DMS53 (cell line): ENCODE measurements around the gene CHST9.
"Not testable (repeated sequence)": the region's sequence is repeated elsewhere in the genome, so short reads cannot be mapped to it uniquely, and the experiment has no call there.

ENCODE experiments used
- DNase-seq: peaks from one replicate; lab custom pipeline; 2025; lab: John Stamatoyannopoulos, UW

CHST9 gene

GRCh38 chr18:26928670-26929313 is 256.3 kb downstream of the CHST9 start:
- no peak for DNase-seq

GRCh38 chr18:26927822-26928221 is 257.3 kb downstream of the CHST9 start:
- DNase-seq: not testable (repeated sequence)

GRCh38 chr18:26926066-26926675 is 258.9 kb downstream of the CHST9 start:
- DNase-seq: no peak

- DNase-seq: no peak
Observed at GRCh38 chr18:26925313-26925712, 259.8 kb downstream of the CHST9 start.

DNA sequence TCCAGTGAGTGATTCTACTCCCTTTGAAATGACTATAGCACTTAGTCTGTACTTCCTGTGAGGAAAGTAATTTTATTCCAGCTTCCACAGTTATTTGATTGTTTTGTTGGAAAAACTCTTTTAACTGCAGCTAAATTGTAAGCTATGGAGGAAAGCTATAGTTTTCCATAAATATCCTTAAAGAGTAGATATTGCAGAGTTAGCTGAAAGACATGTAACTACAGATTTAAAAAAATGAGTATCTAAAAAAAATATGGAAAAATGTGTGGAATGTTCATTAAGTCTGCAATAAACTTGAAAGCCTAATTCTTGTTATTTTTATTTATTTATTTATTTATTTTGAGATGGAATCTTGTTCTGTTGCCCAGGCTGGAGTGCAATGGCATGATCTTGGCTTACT is 262.8 kb downstream of the CHST9 start:
- DNase-seq: no peak

GRCh38 chr18:26920644-26921043 is 264.5 kb downstream of the CHST9 start:
- DNase-seq: no peak

- no peak for DNase-seq
Observed at GRCh38 chr18:26919627-26920026, 265.5 kb downstream of the CHST9 start.

- DNase-seq: no peak
Observed at GRCh38 chr18:26919201-26919600, 265.9 kb downstream of the CHST9 start.

DNA sequence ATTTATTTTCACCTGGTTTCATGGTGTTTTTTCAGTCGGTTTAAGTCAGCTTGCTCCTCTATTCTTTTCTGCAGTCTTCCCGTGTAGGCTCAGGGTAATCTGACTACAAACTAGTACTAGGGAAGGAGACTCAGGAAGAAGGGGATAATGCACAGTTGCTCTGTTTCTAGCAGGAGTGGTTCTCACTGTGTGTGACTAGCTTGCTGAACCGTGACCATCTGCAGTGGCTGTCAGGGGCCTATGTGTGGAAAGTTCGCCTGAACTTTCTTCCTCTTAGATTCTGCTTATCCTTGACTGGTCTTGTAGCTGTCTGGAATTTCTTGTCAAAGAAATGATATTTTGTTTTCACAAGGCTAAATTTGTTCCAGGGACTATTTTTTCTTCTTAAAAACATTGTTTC is 273.3 kb downstream of the CHST9 start:
- DNase-seq: peak; percentile 55

GRCh38 chr18:26909599-26910290 is 275.4 kb downstream of the CHST9 start:
- DNase-seq: peak; percentile 25

DNA sequence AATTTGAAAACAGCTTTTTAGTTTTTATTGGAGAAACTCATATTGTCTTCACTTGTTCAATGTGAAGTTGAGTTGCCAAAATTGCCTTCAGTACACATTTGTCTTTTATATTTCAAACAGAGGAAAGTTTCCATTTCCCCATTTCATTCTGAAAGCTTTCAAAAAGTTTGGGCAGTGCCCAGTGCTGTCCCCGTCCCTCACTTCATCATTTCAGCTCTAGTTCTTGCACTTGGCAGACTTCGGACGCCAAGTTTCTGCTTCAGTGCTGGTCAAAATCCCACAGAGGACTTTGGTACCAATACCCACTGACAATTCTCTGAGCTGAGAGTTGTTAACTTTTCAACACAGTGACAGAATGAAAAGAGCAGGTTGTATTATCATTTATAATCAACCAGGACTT is 276.2 kb downstream of the CHST9 start:
- no peak for DNase-seq

DNA sequence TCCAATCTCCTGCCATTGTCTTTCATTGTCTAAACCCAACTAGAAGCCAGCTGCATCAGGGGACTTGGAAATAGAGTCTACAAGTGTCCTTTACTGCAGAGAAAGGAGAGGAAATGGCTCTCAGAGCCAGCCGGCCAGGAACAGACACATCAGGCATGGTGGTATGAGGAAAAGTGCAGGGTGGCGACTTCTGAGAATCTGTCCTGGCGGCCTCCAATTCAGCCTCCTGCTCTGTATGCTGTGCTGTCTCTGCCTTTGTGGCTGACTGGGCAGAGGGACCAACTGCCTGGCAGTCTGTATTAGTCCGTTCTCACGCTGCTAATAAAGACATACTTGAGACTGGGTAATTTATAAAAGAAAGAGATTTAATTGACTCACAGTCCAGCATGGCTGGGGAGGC is 282.8 kb downstream of the CHST9 start:
- no peak for DNase-seq

DNA sequence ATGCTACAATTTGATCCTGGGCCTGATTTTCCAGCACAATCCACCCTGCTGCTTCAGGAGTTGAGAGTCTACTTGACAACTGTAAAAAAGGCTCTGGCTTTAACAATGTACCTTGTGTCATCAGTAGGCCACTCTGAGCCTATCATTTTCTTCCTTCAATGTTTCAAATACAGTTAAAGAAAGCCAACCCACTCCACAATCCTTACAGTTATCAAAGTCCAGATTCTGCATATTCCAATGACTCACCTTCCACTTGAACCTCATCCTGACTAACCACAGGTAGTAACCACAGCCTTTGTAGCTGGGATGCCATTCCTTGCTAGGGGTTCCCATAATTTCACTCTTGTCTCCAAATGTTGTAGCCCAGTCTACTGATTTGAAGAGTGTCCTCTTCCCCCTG is 284.1 kb downstream of the CHST9 start:
- DNase-seq: peak; percentile 45

DNA sequence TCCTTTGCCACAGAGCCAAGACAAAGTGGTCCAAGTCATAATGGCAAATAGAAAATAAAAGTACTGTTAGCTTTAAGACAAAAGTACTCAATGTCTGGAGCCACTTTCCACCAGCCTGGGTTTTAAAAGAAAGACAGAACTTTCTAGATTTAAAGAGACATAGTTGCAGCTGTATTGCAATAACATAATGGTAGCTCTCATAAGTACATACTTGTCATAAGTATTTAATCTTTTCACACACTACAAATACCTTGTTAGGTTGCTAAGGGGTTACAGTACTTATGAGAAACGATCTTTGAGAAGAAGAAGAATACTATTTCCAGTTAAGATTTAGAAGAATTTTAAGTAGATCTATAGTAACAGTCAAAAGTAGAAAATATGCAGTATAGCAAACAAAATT is 290.7 kb downstream of the CHST9 start:
- DNase-seq: no peak

GRCh38 chr18:26893996-26894395 is 291.1 kb downstream of the CHST9 start:
- no peak for DNase-seq

DNA sequence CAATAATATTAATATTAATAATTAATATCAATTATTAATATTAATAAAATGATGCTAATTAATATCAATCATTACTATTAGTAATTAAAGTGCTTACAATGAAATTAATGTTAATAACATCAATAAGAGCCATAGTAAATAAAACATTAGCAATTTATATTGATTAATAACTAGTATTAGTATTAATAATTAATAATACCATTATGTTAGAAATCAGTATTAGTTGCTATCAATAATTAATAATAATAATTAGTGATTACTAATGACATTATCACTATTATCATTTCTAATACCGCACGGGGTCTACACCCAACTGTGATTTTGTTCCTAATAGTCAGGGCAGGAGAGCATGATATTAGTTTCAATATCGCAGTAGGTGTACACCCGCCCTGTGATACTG is 296.8 kb downstream of the CHST9 start:
- no peak for DNase-seq

DNA sequence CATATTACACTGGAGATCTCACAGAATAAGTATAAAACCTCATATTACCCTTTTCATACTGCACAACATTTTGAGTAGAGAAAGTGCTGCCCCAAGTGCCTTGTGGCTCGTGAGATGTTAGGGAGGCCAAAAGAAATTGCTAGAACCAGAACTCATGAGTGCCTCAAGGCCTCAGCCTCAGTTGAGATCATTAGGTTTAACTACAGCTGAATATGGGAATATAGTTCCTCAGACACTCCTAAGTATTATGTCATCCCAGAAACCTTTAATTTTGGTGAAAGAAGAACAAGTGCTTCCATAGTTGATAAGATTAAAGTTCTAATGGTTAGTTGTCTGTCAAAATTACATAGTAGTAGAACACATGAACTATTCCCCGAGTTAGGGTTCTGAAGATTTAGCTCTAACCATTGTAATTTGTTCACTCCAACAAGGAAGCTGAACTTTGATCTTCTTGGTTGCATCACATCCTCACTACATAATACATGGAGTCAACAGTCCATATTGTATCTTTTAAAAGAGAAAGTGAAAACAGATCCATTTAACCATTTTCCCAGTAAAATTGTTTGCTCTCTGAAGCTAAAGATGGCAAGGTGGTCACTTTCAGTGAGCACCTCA is 310.0 kb downstream of the CHST9 start:
- DNase-seq: peak; percentile 46

DNA sequence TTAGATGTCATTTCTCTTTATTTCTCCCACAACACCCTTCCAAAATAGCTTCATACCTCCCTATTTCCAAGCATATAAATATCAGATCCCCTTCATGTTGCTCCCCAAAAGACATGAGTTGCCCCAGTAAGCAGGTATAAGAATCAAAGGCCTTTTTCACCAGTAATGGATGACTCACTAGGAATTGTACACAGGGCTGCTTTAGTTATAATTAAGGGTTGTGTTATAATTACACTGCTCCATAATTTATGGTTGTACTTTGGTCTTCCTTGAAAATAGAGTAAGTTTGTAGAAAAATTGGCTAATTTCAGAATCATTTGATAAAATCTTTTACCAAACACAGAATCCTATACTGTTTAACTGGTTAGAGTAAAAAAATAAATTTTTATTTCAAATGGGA is 310.8 kb downstream of the CHST9 start:
- no peak for DNase-seq

GRCh38 chr18:26869640-26870039 is 315.5 kb downstream of the CHST9 start:
- DNase-seq: no peak

GRCh38 chr18:26868968-26869586 is 316.0 kb downstream of the CHST9 start:
- DNase-seq: no peak

DNA sequence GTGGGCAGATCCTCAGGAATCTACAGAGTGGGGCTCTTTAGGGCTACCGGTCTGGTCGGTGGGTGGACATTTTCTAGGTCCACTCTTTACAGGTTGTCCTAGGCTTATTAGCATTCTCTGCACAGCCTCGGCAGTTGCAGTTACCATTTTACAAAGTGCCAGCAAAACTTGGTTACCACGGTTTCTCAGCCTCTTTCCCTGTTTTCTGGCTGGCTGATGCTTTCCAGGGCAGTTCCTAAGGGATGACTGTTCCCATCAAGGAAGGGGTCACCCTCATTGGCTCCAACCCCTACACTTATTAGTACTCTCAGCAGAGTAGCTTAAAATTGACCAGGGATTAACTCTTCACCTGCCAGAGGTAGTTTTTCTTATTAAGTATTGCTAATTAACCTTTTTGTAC is 317.6 kb downstream of the CHST9 start:
- no peak for DNase-seq

DNA sequence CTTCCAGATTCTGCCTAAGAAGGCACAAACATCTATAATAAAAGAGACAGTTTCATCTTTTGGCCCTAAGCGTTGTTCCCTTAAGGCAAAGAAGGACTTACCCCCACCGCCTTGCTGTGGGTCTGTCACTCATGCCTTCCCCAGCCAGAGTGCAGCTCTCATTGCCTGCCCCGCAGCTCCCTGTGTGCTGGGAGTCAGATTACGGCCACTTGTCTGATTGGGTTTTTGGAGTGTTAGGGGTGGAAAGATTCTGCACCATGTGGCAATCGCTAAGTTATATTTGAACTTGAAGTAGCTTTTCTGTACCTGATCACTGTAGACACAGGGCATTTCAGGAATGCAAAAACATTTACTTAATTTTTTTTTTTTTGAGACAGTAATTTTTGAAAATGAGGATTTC is 319.6 kb downstream of the CHST9 start, which contains the start of gene AQP4:
Gene AQP4, minus strand, starts transcription at position 151 of the 400 bp plus-strand sequence. Its CDS starts 18 bp downstream, at position 133.
- peak; percentile 48 for DNase-seq
